HG03045 (cell line): ENCODE data around the gene DTX3.
"Not testable (repeated sequence)": the region's sequence is repeated elsewhere in the genome, so short reads cannot be mapped to it uniquely, and the experiment has no call there.

Experiments used
- ATAC-seq: cut with Tn5 transposase; IDR thresholded peaks from one replicate; pipeline ENCODE4 v1.9.1; 2021; ENCODE audit warnings: mild to moderate bottlenecking, moderate library complexity; ENCODE audit not compliant: unreplicated experiment

Gene DTX3

DNA sequence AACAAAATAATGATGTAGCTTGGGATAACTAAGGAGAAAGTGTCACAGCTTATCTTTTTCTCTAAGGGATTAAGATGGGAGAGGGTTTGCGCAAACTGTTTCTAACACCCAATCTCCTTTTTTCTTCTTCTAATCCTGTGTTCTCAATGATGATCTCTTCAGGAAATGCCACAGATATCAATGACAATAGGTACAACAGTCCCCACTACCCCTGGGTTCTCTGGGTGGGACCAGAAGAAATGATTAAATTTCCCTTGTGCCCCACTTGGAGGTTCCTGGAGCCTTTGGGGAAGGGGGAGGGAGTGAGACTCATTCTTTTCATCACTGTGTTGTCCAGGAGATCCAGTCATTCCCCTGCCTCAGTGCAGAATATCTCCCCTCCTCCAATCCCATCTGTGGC is 22.2 kb upstream of the DTX3 start:
- ATAC-seq: no peak

DNA sequence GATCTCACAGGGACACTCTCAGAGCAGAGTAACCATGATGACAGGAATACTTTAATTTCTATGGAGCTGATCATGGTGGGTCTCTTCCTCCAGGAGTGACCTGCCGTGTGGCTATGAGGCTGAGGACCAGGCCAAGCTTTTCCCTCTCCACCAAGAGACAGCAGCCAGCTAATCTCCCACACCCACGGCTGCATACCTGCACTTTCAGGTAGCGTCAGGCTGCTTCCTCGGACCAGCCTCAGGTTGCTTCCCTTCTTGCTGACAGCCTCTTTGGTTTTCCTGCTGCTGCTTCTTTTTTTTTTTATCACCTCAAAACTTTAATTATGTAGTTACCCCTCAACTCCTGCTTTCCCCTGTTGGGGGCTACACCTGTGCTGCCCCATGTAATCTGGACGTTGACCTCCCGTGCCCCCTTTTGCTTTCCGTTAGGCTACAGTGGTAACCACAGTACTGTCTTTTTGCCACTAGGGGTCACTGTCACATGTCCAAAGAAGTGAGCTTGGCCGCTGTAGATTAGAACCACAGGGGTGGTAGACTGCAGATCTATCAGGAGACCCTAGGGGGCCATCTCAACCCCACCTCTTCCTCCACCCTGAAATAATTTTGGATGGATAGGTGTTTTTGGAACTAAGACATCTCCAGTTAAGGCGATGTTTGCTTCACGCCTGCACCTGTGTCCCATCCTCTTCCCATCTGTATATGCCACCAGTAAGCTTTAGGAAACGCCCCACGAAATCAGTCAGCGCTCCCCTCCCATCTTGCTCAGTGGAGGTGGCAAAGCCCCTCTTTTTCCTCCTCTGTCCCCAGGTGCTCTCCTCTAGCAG is 21.4 kb upstream of the DTX3 start:
- ATAC-seq: peak; percentile 87

DNA sequence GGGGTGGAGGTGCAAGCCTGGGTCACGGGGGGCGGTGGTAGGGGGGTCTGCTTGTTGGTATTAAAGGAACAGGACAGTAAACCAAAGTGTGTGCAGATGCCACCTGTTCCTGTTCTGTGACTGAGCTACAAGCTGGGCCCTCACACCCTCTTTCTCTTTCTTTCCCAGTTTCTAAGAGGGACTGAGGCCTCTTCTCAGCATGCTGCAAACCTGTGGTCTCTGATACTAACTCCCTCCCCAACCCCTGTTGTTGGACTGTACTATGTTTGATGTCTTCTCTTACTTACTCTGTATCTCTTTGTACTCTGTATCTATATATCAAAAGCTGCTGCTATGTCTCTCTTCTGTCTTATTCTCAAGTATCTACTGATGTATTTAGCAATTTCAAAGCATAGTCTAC is 20.6 kb upstream of the DTX3 start:
- ATAC-seq: no peak

DNA sequence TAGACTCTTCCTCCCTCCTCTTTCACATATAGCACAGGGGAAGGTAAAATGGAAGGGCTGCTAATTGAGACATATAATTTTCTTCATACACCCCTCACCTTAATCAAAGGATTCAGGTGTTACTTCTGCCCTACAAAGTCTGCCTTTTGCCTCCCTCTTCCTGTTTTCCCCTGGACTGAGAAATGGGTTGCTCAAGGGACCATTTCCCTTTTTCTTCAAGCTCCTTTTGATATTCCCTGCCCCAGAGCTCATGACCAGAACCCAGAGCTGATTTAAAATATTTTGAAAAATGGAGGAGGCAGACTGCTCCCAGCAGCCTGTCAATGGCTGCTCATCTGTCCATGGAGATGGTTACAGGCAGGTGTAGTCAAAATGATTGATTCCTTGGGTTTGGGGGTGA is 19.9 kb upstream of the DTX3 start:
- no peak for ATAC-seq

DNA sequence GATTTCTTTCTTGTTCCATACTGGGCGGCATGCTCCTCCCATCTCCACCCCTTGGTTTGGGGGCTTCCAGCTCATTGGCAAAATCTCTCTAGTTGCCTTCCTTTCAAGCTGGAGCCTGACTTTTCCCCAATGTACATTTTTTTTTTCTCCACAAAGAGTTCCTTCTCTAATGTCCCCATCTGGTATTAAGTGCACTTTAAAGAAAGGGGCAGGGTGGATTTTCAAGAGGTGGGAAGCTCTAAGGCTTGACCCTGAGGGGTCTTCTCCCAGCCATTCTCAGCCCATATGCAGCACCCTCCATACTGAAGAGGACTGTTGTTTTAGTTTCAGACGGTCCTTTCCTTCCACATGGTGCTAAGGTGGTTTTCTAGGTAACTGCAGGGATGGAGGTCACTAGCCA is 19.5 kb upstream of the DTX3 start:
- ATAC-seq: no peak

DNA sequence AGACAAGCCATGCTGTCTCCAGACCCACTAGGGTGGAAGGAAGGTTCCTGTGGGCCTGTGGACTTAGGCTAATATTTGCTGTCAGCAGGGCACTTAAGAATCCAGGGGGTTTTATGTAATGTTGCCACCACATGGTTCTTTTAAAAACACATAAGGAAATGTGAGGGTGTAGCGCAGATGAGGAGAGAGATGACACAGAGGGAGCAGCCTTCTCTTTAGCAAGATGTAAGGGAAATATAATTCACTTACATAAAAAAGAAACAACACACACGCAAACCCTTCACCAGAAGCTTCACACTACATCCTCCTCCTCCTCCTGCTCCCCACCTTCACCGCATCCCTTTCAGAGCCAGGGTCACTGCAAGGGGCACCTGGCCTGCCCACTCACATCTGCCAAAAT is 18.5 kb upstream of the DTX3 start:
- no peak for ATAC-seq

DNA sequence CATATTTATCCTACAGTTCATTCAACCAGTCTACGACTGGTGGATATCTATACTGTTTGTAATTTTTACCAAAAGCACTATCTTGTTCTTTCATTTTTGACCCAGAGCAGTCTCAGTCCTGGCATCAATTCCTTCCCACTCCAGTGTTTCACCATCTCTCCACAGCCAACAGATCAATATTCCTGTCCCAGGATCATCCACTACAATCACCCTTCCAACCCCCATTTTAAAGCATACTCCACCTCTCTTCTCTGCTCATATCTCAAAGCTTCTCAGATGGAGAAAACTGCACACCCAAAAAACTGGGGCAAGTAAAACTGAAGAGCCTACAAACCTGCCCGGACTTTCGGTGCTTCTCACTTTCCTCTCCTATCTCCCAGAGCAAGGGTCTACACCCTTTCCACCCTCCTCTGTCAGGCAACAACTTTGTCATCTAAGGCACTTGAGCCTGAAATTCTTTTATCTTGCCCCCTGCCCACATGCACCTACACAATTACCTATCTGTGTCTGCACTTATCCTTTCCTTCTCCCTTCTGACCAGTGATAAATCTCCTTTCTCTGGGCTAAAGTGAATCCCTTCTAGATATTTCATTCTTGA is 17.7 kb upstream of the DTX3 start:
- ATAC-seq: no peak

DNA sequence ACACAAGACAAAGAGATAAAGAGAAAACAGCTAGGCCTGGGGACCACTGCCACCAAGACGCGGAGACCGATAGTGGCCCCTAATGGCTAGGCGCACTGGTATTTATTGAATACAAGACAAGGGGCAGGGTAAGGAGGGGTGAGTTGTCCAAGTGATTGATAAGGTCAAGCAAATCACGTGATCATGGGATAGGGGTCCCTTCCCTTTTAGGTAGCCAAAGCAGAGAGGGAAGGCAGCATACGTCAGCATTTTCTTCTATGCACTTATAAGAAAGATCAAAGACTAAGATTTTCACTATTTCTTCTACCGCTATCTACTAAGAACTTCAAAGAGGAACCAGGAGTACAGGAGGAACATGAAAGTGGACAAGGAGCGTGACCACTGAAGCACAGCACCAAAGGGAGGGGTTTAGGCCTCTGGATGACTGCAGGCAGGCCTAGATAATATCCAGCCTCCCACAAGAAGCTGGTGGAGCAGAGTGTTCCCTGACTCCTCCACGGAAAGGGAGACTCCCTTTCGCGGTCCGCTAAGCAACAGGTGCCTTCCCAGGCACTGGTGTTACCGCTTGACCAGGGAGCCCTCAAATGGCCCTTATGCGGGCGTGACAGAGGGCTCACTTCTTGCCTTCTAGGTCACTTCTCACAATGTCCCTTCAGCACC is 15.5 kb upstream of the DTX3 start:
- not testable (repeated sequence) for ATAC-seq

DNA sequence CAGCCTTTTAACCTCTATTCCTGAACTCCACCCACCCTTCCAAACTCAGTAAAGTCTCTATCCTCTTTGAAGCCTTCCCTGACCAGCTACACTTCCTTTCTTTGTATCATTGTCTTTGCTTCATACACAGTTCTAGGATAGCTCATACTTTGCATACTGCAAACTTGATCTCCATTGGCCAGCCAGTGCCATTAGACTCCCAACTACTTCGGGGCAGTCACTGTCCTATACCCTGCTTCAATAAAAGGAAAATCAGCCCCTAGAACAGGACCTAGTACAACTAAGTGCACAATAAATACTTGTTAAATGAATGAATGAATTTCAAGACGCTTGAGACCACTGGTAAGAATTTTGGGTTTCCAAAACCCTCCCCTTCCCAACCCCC is 14.2 kb upstream of the DTX3 start:
- ATAC-seq: no peak

DNA sequence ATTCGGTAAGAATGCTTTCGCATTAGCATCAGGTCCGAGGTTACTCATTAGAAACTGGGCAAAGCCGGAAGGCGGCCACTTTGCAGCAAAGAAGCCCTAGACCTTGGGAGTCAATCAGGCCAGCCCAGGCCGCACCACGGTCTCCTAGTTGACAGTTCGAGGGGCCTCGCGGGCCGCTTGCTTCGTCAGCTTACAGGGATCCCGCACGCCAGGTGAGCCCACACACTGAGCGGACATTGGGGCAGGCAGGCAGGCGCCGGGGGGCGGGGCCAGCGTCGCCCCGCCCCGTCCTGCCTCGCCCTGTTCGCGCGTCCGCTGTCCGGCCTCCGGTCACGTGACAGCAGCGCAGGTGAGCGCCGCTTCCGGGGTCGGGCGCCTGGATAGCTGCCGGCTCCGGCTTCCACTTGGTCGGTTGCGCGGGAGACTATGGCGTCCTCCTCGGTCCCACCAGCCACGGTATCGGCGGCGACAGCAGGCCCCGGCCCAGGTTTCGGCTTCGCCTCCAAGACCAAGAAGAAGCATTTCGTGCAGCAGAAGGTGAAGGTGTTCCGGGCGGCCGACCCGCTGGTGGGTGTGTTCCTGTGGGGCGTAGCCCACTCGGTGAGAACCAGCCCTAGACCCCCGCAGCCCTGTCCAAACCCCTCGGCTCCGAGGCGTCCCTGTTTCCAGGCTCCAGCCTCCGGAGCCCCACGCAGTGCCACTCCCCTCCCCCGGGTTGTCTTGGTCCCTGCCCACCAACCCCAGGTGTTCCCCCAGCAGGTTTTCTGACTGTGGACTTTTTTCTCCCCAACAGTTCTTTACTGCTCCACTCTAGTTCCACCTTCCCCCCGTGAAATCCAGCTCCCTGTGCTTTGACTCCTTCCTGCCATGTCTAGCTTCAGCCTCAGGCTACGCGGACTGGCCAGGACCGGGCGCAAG is 13.5 kb upstream of the DTX3 start, which contains the start of gene PIP4K2C:
PIP4K2C (plus strand) TSS at position 329 of the 918 bp plus-strand sequence; CDS start at position 427, 98 bp downstream.
- peak; percentile 98 for ATAC-seq

DNA sequence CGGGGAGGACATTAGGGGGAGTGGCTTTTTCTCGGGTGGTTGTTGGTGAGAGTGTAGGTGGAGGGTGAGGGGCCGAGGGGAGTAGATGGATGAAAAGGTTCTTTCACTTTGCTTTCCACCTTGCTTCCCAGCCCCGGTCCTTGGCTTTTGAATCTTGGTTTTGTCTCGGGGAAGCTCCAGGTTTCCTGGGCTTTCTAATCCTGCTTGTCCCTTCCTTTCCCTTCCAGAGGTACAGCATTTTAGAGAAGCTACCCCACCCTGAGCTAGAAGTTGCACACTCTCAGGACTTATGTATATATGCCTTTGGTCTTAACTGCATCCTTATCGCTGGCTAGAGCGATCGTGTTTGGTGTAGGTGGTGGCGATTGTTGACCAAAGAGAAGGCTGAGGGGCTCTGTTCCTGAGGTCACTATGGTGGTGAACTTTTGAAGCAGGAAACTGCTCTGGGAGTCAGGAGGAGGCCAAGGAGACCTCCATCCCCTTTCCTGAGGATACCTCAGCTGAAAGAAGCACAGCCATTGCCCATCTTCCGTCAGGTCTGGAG is 12.8 kb upstream of the DTX3 start:
- ATAC-seq: no peak

DNA sequence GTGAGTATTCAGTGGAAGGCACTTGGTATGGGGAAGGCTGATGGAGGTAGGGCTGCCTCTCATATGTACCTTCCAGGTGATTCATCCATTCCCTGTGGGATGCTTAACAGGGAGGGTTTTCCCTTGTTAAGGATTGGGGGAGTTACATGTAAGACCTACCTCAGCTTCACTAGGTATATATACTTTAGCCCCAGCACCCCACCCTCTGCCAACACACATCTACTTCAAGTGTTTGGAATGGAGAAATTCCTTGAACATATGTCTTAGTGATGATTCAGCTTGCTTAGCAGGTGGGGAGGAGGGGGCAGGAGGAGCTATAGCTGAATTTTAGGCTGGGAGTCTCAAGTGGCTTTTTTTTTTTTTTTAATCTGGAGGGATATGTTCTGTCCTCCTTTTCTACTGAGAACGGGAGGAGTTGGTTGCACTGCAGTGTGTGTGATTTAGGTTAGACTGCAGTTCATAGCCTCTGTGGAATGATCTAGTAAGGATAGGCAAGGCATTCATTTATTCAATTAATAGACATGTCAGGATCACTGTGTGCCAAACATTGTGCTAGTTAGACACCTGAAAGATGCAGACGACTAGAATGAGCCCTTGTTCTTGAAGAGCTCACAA is 12.0 kb upstream of the DTX3 start:
- no peak for ATAC-seq

DNA sequence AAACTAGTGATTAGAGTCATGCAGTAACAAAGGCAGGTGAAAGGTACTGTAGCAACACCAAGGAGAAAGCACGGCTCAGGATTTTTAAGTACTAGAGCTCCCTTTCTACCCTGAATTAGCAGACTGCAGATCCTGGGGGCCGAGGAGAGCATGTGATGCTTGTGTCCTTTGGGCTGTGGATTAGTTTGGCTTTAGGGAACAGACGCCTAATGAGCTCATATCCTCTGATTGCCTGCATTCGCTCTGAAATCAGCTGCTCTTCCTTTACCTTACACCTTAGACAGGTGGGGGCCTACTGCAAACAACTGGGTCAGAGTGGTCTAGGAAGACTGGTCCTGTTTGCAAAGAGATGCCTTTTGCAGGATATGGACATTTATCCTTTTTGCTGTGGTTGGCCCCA is 11.4 kb upstream of the DTX3 start:
- no peak for ATAC-seq

DNA sequence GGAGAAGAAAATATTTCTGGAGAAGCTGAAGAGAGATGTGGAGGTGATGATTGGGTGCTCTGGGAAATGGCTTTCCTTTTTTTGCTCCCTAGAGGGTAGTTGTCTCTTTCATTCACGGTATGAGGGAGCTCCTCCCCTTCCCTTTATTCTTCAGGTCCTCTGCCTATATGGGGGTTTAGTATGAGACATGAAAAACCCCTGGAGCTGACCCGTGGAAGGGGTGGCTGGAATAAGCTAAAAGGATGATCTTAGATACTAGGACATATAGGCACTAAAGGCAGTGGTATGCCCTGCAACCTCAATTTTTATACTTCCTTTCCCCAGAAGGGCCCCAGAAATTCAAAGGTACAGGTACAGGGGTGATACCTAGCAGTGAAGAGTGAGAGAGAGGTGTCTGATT is 4.2 kb upstream of the DTX3 start:
- ATAC-seq: no peak

DNA sequence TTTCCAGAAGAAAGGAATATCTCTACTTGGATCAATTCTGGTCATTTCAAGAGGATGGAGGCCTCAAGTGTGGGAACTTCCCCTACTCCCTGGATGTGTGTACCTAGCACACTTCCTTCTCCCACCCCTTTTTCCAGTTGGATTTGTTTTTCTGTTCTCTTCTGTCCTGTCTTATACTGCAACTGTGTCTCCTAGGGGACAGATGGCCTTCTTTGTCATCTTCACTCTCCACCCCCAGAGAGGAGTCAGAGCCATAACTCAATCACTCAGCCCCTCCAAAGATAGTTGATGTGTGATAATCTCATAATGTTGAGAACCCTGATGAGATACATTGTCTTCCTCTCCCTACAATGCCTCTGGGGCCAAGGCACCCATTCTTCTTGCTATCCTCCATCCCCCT is 2.1 kb upstream of the DTX3 start:
- ATAC-seq: no peak

DNA sequence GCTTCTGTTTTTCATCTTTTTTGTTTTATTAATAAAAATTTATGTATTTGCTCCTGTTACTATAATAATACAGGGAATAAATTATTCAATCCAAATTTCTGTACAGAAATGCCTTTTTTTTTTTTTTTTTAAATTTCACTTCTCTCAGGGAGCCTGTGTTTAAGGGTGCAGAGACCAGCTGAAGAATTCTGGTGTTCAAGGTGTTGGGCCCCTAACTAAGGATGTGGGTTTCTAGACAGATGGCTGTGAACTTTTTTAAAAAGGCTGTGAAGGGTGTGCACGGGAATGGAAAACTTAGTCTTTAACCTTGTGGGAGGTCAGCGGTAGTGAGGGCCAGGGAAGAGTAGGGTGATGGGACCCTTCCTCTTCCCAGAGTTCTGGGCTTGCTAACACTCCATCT is 1.3 kb upstream of the DTX3 start:
- ATAC-seq: no peak

DNA sequence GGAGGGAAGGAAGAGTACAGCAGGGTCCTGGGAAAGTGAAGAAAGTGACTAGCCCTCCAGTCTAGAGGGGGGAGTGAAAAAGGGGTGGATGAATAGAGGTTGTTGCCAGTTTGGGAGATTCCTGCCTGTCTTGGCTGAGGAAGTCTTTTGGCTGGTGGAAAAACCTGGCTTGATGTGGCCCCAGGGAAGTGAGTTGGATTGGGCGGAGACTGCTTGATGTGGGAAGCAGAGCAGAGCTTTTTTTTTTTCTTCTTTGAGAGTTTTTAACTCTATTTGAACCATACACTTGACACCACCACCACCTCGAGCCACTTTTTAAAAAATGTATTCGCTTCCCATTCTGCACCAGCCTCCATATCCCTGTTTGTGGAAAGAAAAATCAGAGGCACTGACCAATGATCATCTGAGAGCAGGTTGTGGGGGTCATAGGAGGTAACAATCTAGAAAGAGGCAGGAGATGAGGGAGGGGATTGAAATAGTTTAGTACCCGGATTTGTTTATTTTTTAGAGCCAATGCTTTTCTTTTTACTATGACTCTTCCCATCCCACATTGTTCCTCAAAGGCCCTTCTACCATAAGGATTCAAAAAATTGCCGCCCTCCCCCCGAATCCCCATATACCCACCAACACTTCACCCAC is 690 bp upstream of the DTX3 start:
- no peak for ATAC-seq

DNA sequence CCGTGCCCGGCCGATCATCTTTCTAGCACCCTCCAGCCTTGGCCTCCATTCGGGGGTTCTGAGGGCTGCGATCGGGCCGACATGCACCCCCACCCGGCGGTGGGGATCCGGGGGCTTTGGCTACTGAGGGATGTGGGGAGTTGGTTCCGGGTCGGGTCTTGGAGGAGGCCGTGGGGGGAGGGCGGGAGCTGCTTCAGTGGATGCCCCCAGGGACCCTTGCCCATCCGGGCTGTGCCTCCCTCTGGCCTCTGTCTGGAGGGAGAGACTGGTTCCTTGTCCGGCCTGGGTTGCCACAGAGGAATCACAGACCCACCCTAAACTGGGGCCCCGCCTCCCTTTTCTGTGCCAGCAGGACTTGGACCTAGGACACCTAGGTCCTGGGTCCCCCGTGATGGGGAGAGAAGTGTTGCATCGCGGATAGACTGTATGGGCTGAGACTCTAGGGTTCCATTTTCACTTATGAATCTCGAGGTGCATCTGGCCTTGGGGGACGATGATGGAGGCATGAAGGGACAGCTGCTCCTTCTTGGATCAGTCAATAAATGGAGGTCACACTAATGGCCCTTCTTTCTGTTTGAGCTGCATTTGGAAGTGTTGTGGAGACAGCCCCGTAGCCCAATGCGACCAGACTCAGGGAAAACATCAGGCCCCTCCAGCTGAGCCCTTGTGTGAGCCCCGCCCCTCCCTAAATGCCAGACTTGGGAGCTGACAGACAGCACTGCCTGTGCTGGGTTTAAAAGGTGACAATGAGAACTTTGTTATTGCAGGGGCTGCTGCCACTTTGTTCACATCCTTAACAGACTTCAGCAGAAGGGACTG is 577 bp downstream of the DTX3 start:
- no peak for ATAC-seq

DNA sequence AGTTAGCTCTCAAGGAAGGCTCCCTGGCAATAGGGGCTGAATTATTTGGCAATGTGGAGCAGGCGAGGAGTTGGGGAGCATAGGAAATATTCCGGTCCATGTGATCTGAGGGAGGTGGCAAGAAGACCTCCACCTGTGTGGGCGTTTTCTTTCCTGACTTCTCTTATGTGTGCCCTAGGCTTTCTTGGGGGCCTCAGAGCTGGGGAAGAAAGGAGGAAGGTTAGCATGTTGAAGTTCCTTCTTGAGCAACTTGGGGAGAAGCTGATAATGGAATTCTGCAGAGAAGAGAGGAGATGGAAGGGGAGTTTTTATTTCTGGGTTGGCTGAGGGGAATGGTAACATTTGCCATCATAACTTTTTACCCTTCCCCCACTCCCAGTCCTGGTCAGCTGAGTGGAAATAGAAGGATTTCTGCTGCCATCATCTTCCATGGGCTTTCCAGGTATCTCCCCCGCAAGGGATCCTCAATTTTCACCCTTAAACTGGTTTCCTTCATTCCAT is 1.2 kb downstream of the DTX3 start:
- ATAC-seq: no peak
